HG03097 (cell line): ENCODE data around the gene RLN1.
"Not testable (repeated sequence)": the region's sequence is repeated elsewhere in the genome, so short reads cannot be mapped to it uniquely, and the experiment has no call there.

ENCODE experiments used
- ATAC-seq: cut with Tn5 transposase; IDR thresholded peaks from one replicate; pipeline ENCODE4 v1.9.1; 2021; ENCODE audit not compliant: unreplicated experiment, low FRiP score

The RLN1 gene, protein sequence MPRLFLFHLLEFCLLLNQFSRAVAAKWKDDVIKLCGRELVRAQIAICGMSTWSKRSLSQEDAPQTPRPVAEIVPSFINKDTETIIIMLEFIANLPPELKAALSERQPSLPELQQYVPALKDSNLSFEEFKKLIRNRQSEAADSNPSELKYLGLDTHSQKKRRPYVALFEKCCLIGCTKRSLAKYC

GRCh38 chr9:5338992-5339981 is at the start of gene RLN1:
Gene RLN1, minus strand, starts transcription at chr9:5339876. Its CDS starts 130 bp downstream, at chr9:5339746.
- ATAC-seq: peak; percentile 98

- ATAC-seq: peak; percentile 57
Observed at GRCh38 chr9:5389109-5389732, 49.5 kb upstream of the RLN1 start.

GRCh38 chr9:5388026-5388819 is 48.5 kb upstream of the RLN1 start:
- ATAC-seq: no peak

DNA sequence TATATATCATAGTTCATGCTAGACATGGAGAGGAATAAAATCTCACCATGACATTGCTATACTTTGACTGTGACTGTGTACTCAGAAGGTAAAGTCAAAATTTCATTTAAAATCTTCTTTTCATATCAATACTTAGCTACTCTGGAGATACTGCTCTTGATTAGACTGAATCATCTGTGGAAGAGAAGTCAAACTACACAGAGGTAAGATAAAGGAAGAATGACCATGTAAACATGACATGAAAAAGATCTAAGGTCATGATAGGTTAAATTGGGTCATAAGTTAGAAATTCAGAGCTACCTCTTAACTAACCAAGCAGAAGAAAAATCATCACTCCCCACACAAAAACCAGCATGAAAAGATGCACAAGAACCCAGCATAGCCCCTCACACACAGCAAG is 44.8 kb upstream of the RLN1 start:
- no peak for ATAC-seq

DNA sequence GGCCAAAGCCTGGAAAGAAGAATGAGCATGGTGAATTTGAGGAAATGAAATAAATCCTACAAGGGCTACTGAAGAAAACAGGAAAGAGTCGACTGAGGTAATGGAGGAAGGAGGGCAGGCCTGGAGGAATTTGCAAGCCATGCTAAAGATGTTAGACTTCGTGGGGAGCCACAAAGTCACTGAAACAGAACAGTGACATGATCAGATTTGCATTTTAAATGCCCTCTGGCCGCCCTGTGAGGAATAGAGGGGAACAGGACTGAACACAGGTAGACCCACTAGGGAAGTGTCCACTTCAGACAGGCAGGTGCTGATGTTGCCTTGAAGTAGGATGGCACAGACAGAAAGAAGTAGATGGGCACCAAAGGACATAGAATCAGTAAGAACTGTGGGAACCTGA is 42.8 kb upstream of the RLN1 start:
- ATAC-seq: no peak

DNA sequence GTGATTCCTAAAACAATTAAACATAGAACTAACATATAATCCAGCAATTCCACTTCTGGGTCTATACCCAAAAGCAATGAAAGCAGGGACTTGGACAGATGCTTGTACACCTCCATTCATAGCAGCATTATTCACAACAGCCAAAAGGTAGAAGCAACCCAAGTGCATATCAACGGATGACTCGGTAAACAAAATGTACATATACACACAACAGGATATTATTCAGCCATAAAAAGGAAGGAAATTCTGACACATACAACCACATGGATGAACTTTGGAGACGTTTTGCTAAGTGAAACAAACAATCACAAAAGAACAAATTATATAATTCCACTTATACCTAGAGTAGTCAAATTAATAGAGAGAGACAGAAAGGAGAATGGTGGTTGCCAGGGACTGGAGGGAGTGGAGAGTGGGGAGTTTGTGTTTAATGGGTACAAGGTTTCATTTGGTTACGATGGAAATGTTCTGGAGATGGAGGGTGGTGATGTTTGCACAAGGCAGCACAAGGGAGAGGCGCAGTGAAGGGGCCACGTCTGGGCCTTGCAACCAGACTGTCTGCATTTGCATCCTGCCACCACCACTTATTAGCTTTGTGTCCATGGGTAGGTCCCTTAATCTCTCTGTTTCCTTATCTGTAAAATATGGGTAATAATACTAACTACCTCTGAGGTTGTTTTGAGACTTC is 36.3 kb upstream of the RLN1 start:
- no peak for ATAC-seq

- peak; percentile 68 for ATAC-seq
Observed at GRCh38 chr9:5375091-5375490, 35.4 kb upstream of the RLN1 start.

DNA sequence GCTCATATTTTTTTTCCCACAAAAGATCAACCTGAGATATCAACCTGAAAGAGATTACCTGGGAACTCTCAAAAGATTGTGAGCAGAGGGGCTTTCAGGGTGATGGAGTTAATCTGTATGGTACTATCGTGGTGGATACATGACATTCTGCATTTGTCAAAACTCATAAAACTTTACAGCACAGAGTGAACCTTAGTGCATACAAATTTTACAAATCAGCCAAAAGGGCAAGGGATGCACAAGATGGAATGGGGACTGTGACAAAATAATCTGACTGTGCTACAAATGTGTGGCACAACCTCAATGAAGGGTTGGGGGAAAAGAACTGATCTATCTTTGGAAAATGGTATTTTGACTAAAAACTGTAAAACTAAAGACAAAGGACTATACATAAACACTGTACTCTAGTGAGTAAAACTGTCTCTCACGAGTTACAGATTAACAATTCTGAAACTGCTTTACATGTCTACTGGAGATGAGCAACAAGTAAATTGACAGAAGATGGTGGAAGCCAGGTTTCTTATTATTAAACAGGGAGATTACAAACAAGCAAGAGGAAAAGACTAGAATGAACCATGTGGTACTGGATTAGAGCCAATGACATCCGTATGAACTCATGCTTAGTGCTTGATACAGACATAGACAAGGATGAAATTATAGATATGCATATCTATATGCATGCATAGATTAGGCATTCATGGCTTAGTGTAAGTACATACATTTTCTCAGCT is 24.8 kb upstream of the RLN1 start:
- peak; percentile 88 for ATAC-seq

- no peak for ATAC-seq
Observed at GRCh38 chr9:5361326-5362010, 21.8 kb upstream of the RLN1 start.

DNA sequence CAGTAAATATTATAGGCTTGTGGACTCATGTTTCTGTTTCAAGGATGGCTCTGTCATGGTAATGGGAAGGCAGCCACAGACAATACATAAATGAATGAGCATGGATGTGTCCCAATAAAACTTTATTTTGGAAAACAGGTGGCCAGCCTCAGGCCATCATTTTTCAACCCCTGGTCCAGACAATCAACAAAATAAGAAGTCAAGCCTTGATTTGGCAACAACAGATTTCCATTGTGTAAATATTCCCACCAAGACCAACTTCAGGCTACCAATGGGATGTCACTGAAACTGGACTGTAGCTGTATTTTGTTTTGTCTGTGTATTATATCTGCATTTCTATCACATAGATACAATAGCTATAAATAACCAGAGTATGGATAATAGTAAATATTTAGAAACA is 20.7 kb upstream of the RLN1 start:
- ATAC-seq: no peak

GRCh38 chr9:5357431-5358105 is 17.9 kb upstream of the RLN1 start:
- ATAC-seq: no peak

- no peak for ATAC-seq
Observed at GRCh38 chr9:5355817-5356216, 16.1 kb upstream of the RLN1 start.

GRCh38 chr9:5355226-5355625 is 15.6 kb upstream of the RLN1 start:
- no peak for ATAC-seq

GRCh38 chr9:5354184-5354583 is 14.5 kb upstream of the RLN1 start:
- ATAC-seq: no peak

- ATAC-seq: no peak
Observed at GRCh38 chr9:5352637-5353248, 13.1 kb upstream of the RLN1 start.

- no peak for ATAC-seq
Observed at GRCh38 chr9:5336688-5337087, 3.0 kb downstream of the RLN1 start.

- ATAC-seq: not testable (repeated sequence)
Observed at GRCh38 chr9:5331276-5331675, 8.4 kb downstream of the RLN1 start.
